Fibroblast of the aortic adventitia (primary cell): Measurements from ENCODE around the gene SLC15A1. TPM values are rescaled to one million over a fixed set of nuclear protein-coding genes. Genes with fewer than 3 reads are reported as not detected.

ENCODE experiments used
- DNase-seq: peaks from one replicate; pipeline ENCODE4 v3.0.0-alpha.2; 2010; ENCODE audit warnings: low read depth
- H3K4me3 ChIP-seq: 2 replicates; pipeline ENCODE4 v1.5.1; 2011; ENCODE audit warnings: low read depth, mild to moderate bottlenecking, control low read depth, low read length, moderate library complexity
- total RNA-seq: library from RNA; depleted of rRNA; stranded (reverse); fragments of >200 nt; gene quantifications from 2 replicates; pipeline ENCODE4 v1.2.3, GENCODE V29; 2012; ENCODE audit warnings: low replicate concordance
- TF ChIP-seq, protein P1 (sequence below): IDR thresholded peaks from 2 replicates; pipeline ENCODE4 v1.5.1; 2011; ENCODE audit warnings: mild to moderate bottlenecking, low read length, control low read depth, inconsistent platforms; ENCODE audit not compliant: insufficient read depth

Gene SLC15A1
- total RNA-seq, 1 donor = not detected

GRCh38 chr13:98742961-98743360, 9.5 kb downstream of the SLC15A1 start:
- no peak overlapping the region for H3K4me3 ChIP-seq
- TF ChIP-seq, protein P1, sequence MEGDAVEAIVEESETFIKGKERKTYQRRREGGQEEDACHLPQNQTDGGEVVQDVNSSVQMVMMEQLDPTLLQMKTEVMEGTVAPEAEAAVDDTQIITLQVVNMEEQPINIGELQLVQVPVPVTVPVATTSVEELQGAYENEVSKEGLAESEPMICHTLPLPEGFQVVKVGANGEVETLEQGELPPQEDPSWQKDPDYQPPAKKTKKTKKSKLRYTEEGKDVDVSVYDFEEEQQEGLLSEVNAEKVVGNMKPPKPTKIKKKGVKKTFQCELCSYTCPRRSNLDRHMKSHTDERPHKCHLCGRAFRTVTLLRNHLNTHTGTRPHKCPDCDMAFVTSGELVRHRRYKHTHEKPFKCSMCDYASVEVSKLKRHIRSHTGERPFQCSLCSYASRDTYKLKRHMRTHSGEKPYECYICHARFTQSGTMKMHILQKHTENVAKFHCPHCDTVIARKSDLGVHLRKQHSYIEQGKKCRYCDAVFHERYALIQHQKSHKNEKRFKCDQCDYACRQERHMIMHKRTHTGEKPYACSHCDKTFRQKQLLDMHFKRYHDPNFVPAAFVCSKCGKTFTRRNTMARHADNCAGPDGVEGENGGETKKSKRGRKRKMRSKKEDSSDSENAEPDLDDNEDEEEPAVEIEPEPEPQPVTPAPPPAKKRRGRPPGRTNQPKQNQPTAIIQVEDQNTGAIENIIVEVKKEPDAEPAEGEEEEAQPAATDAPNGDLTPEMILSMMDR = no peak

DNA sequence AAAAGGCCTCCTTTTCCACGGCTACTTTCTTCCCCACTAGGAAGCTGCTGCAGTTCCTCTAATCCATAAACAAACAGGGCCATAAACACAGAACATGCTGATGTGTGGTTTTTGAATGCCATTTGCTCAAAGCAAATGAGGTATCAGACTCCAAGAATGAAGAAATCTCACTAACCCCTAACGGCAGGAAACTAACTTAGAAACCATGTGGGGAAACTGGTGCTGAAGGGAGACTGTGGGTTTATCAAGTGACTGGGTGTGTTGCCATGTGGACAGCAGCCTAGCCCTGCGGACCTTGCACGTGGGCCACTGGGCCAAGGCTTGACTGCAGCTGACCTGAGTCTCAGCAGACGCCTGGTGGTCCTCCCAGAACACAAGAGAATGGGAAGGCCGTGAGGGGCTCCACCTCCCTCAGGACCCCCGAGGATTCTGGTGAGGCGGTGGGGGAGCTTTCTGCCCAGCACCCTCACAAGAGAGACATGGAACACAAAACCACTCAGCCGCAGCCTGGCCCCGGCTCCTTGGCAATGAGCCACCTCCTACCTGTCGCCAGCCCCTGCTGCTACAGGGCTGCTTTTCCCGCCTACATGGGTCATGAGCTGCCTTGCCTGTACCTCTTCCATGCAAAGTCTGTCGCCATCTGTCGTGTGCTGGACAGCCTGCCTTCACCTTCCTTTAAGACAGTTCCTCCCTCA, 10.6 kb downstream of the SLC15A1 start:
- no peak overlapping the region for H3K4me3 ChIP-seq
- TF ChIP-seq, protein P1 = no peak
- DNase-seq = no peak

More at GRCh38 chr13:98742961-98743360, 9.5 kb downstream of the SLC15A1 start:
- DNase-seq = no peak

- DNase-seq = no peak
- TF ChIP-seq, protein P1 = no peak
- no peak overlapping the region for H3K4me3 ChIP-seq
These were observed 12.3 kb downstream of the SLC15A1 start for GRCh38 chr13:98740131-98740530.

DNA sequence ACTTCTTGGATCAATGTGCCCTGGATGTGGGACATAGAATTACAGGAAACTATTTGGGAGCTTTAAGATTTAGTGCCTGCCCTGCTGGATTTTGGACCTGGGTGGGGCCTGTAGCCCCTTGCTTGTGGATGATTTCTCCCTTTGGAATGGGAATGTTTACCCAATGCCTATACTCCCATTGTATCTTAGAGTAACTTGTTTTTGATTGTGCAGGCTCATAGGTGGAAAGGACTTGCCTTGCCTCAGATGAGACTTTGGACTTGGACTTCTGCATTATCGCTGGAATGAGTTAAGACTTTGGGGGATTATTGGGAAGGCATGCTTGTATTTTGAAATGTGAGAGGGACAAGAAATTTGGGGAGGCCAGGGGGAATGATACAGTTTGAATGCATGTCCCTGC, 13.5 kb downstream of the SLC15A1 start:
- TF ChIP-seq, protein P1 = no peak
- DNase-seq = no peak
- H3K4me3 ChIP-seq = no peak overlapping the region

- DNase-seq = no peak
- TF ChIP-seq, protein P1 = no peak
- no peak overlapping the region for H3K4me3 ChIP-seq
These were observed 14.3 kb downstream of the SLC15A1 start for GRCh38 chr13:98738213-98738612.

DNA sequence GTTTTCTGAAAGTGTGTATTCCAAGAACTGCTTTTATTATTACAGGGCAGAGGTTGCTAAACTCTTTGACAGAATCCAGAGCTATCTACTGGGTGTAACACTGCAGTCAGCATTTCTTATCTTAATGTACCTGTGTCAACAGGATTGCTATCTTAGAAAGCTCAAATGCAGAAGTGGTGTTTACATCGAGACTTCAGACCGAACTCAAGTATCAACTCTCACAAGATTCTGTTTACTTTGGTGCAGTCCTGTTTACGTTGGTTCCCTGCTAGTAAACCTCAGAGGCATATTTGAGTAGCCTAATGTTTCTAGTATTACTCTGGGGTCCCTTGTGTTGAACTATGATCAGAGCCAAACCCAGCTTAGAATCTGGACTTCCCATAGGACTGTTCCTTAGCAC, 20.5 kb downstream of the SLC15A1 start:
- no peak overlapping the region for H3K4me3 ChIP-seq
- TF ChIP-seq, protein P1 = no peak
- DNase-seq = no peak

DNA sequence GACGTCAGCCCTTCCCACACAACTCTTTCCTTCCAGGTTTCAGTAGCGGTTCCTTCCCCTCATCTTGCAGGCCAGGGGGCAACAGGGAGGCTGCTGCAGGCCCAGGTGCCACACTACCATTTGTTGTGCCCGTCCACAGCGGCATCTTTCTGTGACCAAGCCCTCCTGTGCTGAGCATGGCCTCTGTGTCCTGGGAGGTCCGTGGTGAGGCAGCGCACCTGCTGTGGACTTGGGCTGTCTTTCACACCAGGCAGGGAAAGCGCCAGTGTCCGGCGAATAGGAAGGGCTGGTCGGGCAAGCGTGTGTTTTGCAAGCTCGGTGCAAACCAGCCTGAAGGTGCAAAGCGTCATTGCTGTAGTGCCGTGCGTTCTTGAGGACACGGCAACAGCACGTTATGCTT, 21.4 kb downstream of the SLC15A1 start:
- DNase-seq = no peak
- H3K4me3 ChIP-seq = no peak overlapping the region
- TF ChIP-seq, protein P1 = no peak
